Adrenal gland (tissue), 5 donors: Measurements from ENCODE around the gene CASKIN2.

Source experiments
- POLR2A ChIP-seq, 2 donors: fragments of 450-650 bp; IDR thresholded peaks; one replicate each; pipeline ENCODE4 v1.6.1; 2017; ENCODE audit warnings: antibody characterized with exemption in 2 of 2, mild to moderate bottlenecking in 2 of 2, moderate library complexity in 1 of 2
- TF ChIP-seq, protein P1 (sequence below), 6 experiments: fragments of 450-650 bp in 4 of 6; fragments of 200-600 bp in 2 of 6; sonication (generic) in 1 of 6; IDR thresholded peaks; 1 replicate in 5 of 6; 2 replicates in 1 of 6; pipeline versions ENCODE4 v1.5.1 to v1.8.0; 2016 to 2021; ENCODE audit warnings: antibody characterized with exemption in 6 of 6, mild to moderate bottlenecking in 2 of 6, moderate library complexity in 1 of 6
- donor health status: DM: no; HTN: no; CAD: no.

DNA sequence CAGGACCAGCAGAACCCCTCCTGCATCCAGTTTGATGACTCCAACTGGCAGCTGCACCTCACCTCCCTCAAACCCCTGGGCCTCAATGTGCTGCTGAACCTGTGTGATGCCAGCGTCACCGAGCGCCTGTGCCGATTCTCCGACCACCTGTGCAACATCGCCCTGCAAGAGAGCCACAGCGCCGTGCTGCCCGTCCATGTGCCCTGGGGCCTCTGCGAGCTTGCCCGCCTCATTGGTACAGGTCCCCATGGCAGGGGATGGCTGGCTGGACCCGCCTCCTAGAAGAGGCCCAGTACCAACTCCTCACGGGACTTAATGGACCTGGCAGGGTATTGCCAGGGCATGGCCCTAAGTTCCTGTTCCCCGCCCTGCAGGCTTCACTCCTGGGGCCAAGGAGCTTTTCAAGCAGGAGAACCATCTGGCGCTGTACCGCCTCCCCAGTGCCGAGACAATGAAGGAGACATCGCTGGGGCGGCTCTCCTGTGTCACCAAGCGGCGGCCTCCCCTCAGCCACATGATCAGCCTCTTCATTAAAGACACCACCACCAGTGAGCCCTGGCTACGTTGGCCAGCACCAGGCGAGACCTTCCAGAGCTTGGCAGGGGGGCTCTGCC is 22.7 kb downstream of the CASKIN2 start:
- TF ChIP-seq, protein P1, sequence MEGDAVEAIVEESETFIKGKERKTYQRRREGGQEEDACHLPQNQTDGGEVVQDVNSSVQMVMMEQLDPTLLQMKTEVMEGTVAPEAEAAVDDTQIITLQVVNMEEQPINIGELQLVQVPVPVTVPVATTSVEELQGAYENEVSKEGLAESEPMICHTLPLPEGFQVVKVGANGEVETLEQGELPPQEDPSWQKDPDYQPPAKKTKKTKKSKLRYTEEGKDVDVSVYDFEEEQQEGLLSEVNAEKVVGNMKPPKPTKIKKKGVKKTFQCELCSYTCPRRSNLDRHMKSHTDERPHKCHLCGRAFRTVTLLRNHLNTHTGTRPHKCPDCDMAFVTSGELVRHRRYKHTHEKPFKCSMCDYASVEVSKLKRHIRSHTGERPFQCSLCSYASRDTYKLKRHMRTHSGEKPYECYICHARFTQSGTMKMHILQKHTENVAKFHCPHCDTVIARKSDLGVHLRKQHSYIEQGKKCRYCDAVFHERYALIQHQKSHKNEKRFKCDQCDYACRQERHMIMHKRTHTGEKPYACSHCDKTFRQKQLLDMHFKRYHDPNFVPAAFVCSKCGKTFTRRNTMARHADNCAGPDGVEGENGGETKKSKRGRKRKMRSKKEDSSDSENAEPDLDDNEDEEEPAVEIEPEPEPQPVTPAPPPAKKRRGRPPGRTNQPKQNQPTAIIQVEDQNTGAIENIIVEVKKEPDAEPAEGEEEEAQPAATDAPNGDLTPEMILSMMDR (IDR thresholded peaks at IDR 0.05): no peak
- no peak for TF ChIP-seq POLR2A (IDR thresholded peaks at IDR 0.05)
